ENCODE data around the gene CYTH4.

The CYTH4 gene

DNA sequence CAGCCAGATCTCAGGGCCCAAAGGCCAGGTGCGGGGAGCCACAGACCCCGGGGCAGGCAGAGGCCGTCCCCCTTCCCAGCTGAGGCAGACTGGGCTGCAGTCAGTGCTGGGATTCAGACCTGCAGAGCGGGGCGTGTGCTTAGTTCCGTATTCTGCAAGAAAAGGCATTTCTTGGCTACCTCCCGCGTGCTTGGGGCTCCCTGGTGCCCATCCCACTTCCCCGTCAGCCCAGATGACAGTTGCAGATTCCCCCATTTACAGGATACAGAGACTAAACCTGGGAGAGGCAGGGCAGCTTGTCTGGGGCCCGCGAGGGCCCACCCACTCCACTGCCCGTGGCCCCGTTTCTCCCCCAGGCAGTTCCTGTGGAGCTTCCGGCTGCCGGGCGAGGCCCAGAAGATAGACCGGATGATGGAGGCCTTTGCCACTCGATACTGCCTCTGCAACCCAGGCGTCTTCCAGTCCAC, 18.3 kb downstream of the CYTH4 start:
- Histone ChIP-seq H3K27me3 (ENCODE audit: control insufficient read depth in 3 of 3, insufficient read depth in 3 of 3, low read depth in 1 of 3, low read length in 3 of 3) (peaks cover 0 to 43% (median 0%) of the 10 kb centered on the region in 3 experiments), H3K4me3 (ENCODE audit: low read length in 2 of 2) (no peak overlapping the region), H4K91ac (ENCODE audit: low read depth, low read length, poor library complexity) (no peak overlapping the region), H3K79me1 (ENCODE audit: low read depth, low read length) (no peaks in the 10 kb centered on the region), H3K9me3 (replicated peaks in 1 of 2; ENCODE audit: control insufficient read depth in 2 of 2, insufficient read depth in 1 of 2, low read depth in 1 of 2, low read length in 2 of 2) (no peaks in the 10 kb centered on the region), H3K23ac (ENCODE audit: low read depth, low read length, poor library complexity) (no peak overlapping the region), H2BK15ac (ENCODE audit: low read length) (no peak overlapping the region), H3K36me3 (replicated peaks in 1 of 2; ENCODE audit: control insufficient read depth in 2 of 2, insufficient read depth in 2 of 2, low read length in 2 of 2) (no peaks in the 10 kb centered on the region), H2BK5ac (ENCODE audit: low read length) (no peak overlapping the region), H4K8ac (ENCODE audit: low read depth, low read length) (no peak overlapping the region), H3K9ac (ENCODE audit: low read depth, low read length, poor library complexity) (no peak overlapping the region), H3K14ac (ENCODE audit: low read length) (no peak overlapping the region), H3K4me2 (ENCODE audit: insufficient read depth, low read length, poor library complexity, severe bottlenecking) (no peak overlapping the region), H3K27ac (replicated peaks; ENCODE audit: low read length) (no peak overlapping the region), H3K18ac (ENCODE audit: low read length) (no peak overlapping the region), H2AK5ac (ENCODE audit: low read depth, low read length) (no peak overlapping the region), H3K4me1 (ENCODE audit: control insufficient read depth in 2 of 2, insufficient read depth in 1 of 2, low read depth in 1 of 2, low read length in 2 of 2) (peaks cover 0 to 1% of the 10 kb centered on the region in 2 donors), H2AFZ (ENCODE audit: low read length) (no peak overlapping the region), H2BK12ac (ENCODE audit: low read length) (no peak overlapping the region), H3K4ac (ENCODE audit: low read length) (no peak overlapping the region), H2BK120ac (ENCODE audit: low read depth, low read length) (no peak overlapping the region)
- WGBS, 2 donors (ENCODE audit: extremely low coverage in 2 of 2, insufficient read length in 2 of 2, insufficient replicate concordance in 1 of 2) = no CpG with 5 or more reads among the region's 19 CpGs
- no peak for DNase-seq (ENCODE audit: low spot score)

DNA sequence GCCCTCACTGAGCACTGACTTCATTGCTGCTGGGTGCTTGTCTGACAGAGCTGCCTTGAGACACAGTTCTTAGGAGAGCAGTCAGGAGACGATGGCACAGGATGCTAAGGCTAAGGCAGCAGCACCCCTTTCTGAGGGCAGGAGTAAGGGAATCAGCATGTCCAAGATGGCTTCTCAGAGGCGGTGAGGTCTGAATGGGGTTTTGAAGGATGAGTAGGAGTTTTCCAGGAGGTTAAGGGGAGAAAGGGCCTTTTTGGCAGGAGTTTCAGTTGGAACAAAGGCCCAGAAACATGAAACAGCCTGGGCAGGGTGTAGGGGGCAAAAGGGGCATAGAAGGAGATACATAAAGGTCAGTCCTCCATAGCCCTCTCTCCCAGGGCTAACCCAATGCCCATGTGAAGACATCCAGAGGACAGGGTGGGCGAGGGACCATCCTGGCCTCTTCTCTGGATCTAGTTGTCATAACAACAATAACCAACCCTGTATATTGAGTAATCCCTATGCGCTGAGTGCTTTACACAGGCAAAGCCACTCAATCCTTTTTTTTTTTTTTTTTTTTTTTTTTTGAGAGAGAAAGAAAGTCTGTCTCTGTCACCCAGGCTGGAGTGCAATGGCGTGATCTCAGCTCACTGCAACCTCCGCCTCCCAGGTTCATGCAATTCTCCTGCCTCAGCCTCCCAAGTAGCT, 19.0 kb downstream of the CYTH4 start:
- peaks cover 0 to 50% (median 0%) of the 10 kb centered on the region in 3 experiments for H3K27me3 ChIP-seq (ENCODE audit: control insufficient read depth in 3 of 3, insufficient read depth in 3 of 3, low read depth in 1 of 3, low read length in 3 of 3)
- H3K23ac ChIP-seq (ENCODE audit: low read depth, low read length, poor library complexity) = no peak overlapping the region
- no peak overlapping the region for H3K4me3 ChIP-seq (ENCODE audit: low read length in 2 of 2)
- no peak for DNase-seq (ENCODE audit: low spot score)
- no peak overlapping the region for H4K91ac ChIP-seq (ENCODE audit: low read depth, low read length, poor library complexity)
- no peak overlapping the region for H2BK120ac ChIP-seq (ENCODE audit: low read depth, low read length)
- H2BK15ac ChIP-seq (ENCODE audit: low read length) = no peak overlapping the region
- no peak overlapping the region for H2AFZ ChIP-seq (ENCODE audit: low read length)
- no peaks in the 10 kb centered on the region for H3K36me3 ChIP-seq (replicated peaks in 1 of 2; ENCODE audit: control insufficient read depth in 2 of 2, insufficient read depth in 2 of 2, low read length in 2 of 2)
- H3K4me2 ChIP-seq (ENCODE audit: insufficient read depth, low read length, poor library complexity, severe bottlenecking) = no peak overlapping the region
- no peak overlapping the region for H3K27ac ChIP-seq (replicated peaks; ENCODE audit: low read length)
- no peaks in the 10 kb centered on the region for H3K79me1 ChIP-seq (ENCODE audit: low read depth, low read length)
- H4K8ac ChIP-seq (ENCODE audit: low read depth, low read length) = no peak overlapping the region
- H2AK5ac ChIP-seq (ENCODE audit: low read depth, low read length) = no peak overlapping the region
- H3K14ac ChIP-seq (ENCODE audit: low read length) = no peak overlapping the region
- peaks cover 0 to 1% of the 10 kb centered on the region in 2 donors for H3K4me1 ChIP-seq (ENCODE audit: control insufficient read depth in 2 of 2, insufficient read depth in 1 of 2, low read depth in 1 of 2, low read length in 2 of 2)
- H3K9ac ChIP-seq (ENCODE audit: low read depth, low read length, poor library complexity) = no peak overlapping the region
- no CpG with 5 or more reads among the region's 6 CpGs for WGBS, 2 donors (ENCODE audit: extremely low coverage in 2 of 2, insufficient read length in 2 of 2, insufficient replicate concordance in 1 of 2)
- no peak overlapping the region for H2BK12ac ChIP-seq (ENCODE audit: low read length)
- no peak overlapping the region for H3K18ac ChIP-seq (ENCODE audit: low read length)
- H3K4ac ChIP-seq (ENCODE audit: low read length) = no peak overlapping the region
- H3K9me3 ChIP-seq (replicated peaks in 1 of 2; ENCODE audit: control insufficient read depth in 2 of 2, insufficient read depth in 1 of 2, low read depth in 1 of 2, low read length in 2 of 2) = no peaks in the 10 kb centered on the region
- H2BK5ac ChIP-seq (ENCODE audit: low read length) = no peak overlapping the region

DNA sequence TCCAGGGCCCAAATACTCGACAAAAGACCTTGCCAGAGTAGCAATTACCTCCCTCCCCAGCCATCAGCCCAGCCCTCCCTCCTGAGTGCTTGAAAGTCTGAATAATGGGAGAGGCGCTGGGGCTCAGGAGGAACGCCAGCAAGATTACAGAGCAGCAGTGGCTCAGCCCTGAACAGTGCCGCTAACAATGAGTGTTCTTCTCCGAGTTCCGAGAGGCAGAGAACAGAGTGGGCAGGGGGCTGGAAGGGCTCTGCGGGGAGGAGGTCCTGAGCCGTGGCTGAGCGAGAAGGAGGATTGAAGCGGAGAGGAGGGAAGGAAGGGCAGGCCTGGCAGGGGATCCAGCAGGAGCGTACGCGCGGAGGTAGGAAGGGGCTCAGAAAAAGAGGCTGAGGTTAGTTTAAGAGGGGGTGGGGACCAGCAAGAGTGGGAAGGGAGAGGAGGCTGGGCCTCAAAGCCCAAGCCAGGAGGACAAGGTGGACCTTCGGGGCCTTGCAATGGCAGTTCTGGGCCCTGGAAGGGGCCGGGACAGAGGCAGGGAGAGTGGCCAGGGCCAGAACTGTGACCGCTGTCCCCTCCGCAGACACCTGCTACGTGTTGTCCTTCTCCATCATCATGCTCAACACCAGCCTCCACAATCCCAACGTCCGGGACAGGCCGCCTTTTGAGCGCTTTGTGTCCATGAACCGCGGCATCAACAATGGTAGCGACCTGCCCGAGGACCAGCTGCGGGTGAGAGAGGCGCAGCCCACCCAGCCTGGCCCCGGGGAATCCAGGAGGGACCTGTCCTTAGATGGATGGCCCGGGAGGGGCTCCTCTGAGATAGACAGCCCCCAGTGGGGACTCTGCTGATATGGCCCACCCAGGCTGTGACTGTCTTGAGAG, 20.6 kb downstream of the CYTH4 start:
- no peaks in the 10 kb centered on the region for H3K9me3 ChIP-seq (replicated peaks in 1 of 2; ENCODE audit: control insufficient read depth in 2 of 2, insufficient read depth in 1 of 2, low read depth in 1 of 2, low read length in 2 of 2)
- peak overlapping the region; percentile 53 for H3K9ac ChIP-seq (ENCODE audit: low read depth, low read length, poor library complexity)
- no peak overlapping the region for H4K91ac ChIP-seq (ENCODE audit: low read depth, low read length, poor library complexity)
- H3K4me1 ChIP-seq (ENCODE audit: control insufficient read depth in 2 of 2, insufficient read depth in 1 of 2, low read depth in 1 of 2, low read length in 2 of 2) = peaks cover 4 to 8% of the 10 kb centered on the region in 2 donors
- peaks cover 0 to 53% (median 0%) of the 10 kb centered on the region in 3 experiments for H3K27me3 ChIP-seq (ENCODE audit: control insufficient read depth in 3 of 3, insufficient read depth in 3 of 3, low read depth in 1 of 3, low read length in 3 of 3)
- H3K4me2 ChIP-seq (ENCODE audit: insufficient read depth, low read length, poor library complexity, severe bottlenecking) = peak overlapping the region; percentile 12
- no peak overlapping the region for H3K14ac ChIP-seq (ENCODE audit: low read length)
- no peak overlapping the region for H3K4me3 ChIP-seq (ENCODE audit: low read length in 2 of 2)
- no peak overlapping the region for H3K18ac ChIP-seq (ENCODE audit: low read length)
- H2AFZ ChIP-seq (ENCODE audit: low read length) = no peak overlapping the region
- H2BK5ac ChIP-seq (ENCODE audit: low read length) = no peak overlapping the region
- peak overlapping the region; percentile 50 for H2BK15ac ChIP-seq (ENCODE audit: low read length)
- peak overlapping the region; percentile 12 for H2AK5ac ChIP-seq (ENCODE audit: low read depth, low read length)
- H2BK12ac ChIP-seq (ENCODE audit: low read length) = no peak overlapping the region
- no peak overlapping the region for H4K8ac ChIP-seq (ENCODE audit: low read depth, low read length)
- WGBS, 2 donors (ENCODE audit: extremely low coverage in 2 of 2, insufficient read length in 2 of 2, insufficient replicate concordance in 1 of 2) = no CpG with 5 or more reads among the region's 31 CpGs
- no peaks in the 10 kb centered on the region for H3K79me1 ChIP-seq (ENCODE audit: low read depth, low read length)
- no peaks in the 10 kb centered on the region for H3K36me3 ChIP-seq (replicated peaks in 1 of 2; ENCODE audit: control insufficient read depth in 2 of 2, insufficient read depth in 2 of 2, low read length in 2 of 2)
- no peak overlapping the region for H3K4ac ChIP-seq (ENCODE audit: low read length)
- no peak overlapping the region for H3K27ac ChIP-seq (replicated peaks; ENCODE audit: low read length)
- no peak overlapping the region for H3K23ac ChIP-seq (ENCODE audit: low read depth, low read length, poor library complexity)
- peak; percentile 31 for DNase-seq (ENCODE audit: low spot score)
- H2BK120ac ChIP-seq (ENCODE audit: low read depth, low read length) = no peak overlapping the region

DNA sequence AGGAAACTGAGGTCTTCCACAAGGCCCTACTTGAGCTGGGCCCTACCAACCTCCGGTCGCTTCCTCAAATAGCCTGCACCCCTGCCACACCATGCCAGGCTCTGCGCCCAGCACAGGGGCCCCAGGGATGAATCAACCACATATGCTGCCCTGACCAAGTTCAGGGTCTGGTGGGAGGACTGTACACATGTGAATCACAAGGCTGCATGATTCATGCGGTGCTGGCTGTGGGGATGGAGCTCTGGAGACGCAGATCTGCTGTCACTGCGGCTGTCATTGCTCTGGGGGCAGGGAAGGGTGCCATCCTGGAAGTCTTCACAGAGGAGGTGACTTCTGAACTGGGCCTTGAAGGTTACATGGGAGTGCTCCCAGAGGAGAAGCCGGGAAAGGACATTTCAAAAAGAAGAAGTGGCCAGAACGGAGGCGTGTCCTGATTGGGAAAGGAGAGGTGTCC, 21.5 kb downstream of the CYTH4 start:
- Histone ChIP-seq H3K14ac (ENCODE audit: low read length) (no peak overlapping the region), H2BK5ac (ENCODE audit: low read length) (no peak overlapping the region), H3K4ac (ENCODE audit: low read length) (no peak overlapping the region), H3K9me3 (replicated peaks in 1 of 2; ENCODE audit: control insufficient read depth in 2 of 2, insufficient read depth in 1 of 2, low read depth in 1 of 2, low read length in 2 of 2) (no peaks in the 10 kb centered on the region), H3K4me1 (ENCODE audit: control insufficient read depth in 2 of 2, insufficient read depth in 1 of 2, low read depth in 1 of 2, low read length in 2 of 2) (peaks cover 7 to 8% of the 10 kb centered on the region in 2 donors), H3K23ac (ENCODE audit: low read depth, low read length, poor library complexity) (no peak overlapping the region), H3K4me2 (ENCODE audit: insufficient read depth, low read length, poor library complexity, severe bottlenecking) (no peak overlapping the region), H2AFZ (ENCODE audit: low read length) (no peak overlapping the region), H3K36me3 (replicated peaks in 1 of 2; ENCODE audit: control insufficient read depth in 2 of 2, insufficient read depth in 2 of 2, low read length in 2 of 2) (peaks cover 0 to 3% of the 10 kb centered on the region in 2 donors), H3K79me1 (ENCODE audit: low read depth, low read length) (no peaks in the 10 kb centered on the region), H2BK15ac (ENCODE audit: low read length) (peak overlapping the region; percentile 5), H3K18ac (ENCODE audit: low read length) (no peak overlapping the region), H2BK120ac (ENCODE audit: low read depth, low read length) (no peak overlapping the region), H3K4me3 (ENCODE audit: low read length in 2 of 2) (no peak overlapping the region), H4K91ac (ENCODE audit: low read depth, low read length, poor library complexity) (no peak overlapping the region), H2AK5ac (ENCODE audit: low read depth, low read length) (no peak overlapping the region), H4K8ac (ENCODE audit: low read depth, low read length) (no peak overlapping the region), H3K27me3 (ENCODE audit: control insufficient read depth in 3 of 3, insufficient read depth in 3 of 3, low read depth in 1 of 3, low read length in 3 of 3) (peaks cover 0 to 48% (median 0%) of the 10 kb centered on the region in 3 experiments), H2BK12ac (ENCODE audit: low read length) (no peak overlapping the region), H3K9ac (ENCODE audit: low read depth, low read length, poor library complexity) (no peak overlapping the region), H3K27ac (replicated peaks; ENCODE audit: low read length) (no peak overlapping the region)
- DNase-seq (ENCODE audit: low spot score) = no peak
- no CpG with 5 or more reads among the region's 9 CpGs for WGBS, 2 donors (ENCODE audit: extremely low coverage in 2 of 2, insufficient read length in 2 of 2, insufficient replicate concordance in 1 of 2)
